B cell (primary cell): ENCODE measurements around the gene HPS5. TPM values are rescaled to one million over a fixed set of nuclear protein-coding genes. Genes with fewer than 3 reads are reported as not detected.

Experiments
- ATAC-seq: fragments of 200-7000 bp; cut with Tn5 transposase; one replicate; pipeline ENCODE4 v1.10.0; 2021; ENCODE audit warnings: low read depth, mild to moderate bottlenecking, moderate number of reproducible peaks, moderate library complexity
- CTCF ChIA-PET: fragments of 350-600 bp; sonication (Branson Sonifier 250); formaldehyde crosslinking; loops from one replicate; lab custom pipeline; 2021; ENCODE audit warnings: antibody characterized with exemption, inconsistent platforms; lab: Charles Lee
- POLR2A ChIA-PET: fragments of 350-600 bp; sonication (Branson Sonifier 250); formaldehyde crosslinking; loops from one replicate; lab custom pipeline; 2021; ENCODE audit warnings: antibody characterized with exemption; lab: Charles Lee
- DNase-seq: peaks from one replicate; pipeline ENCODE4 v3.0.0; 2013
- H2AFZ ChIP-seq: 2 replicates; pipeline ENCODE4 v1.6.1; 2012; ENCODE audit warnings: mild to moderate bottlenecking, low read depth, low read length; ENCODE audit not compliant: insufficient read depth, poor library complexity, severe bottlenecking
- H3K27ac ChIP-seq, 2 donors: 1 replicate in 1 of 2; 2 replicates in 1 of 2; pipeline ENCODE4 v1.5.1; 2012 to 2013; ENCODE audit warnings: low read length in 2 of 2, mild to moderate bottlenecking in 2 of 2, moderate library complexity in 1 of 2
- H3K27me3 ChIP-seq, 4 experiments: fragments of 200-600 bp in 1 of 4; sonication (generic) in 1 of 4; replicated peaks in 1 of 4; 1 replicate in 2 of 4; 2 replicates in 2 of 4; pipeline versions ENCODE4 v1.6.1 to v1.7.0; 2013 to 2016; ENCODE audit warnings: low read length in 3 of 4, mild to moderate bottlenecking in 2 of 4, mixed read lengths in 1 of 4, moderate library complexity in 1 of 4; ENCODE audit not compliant: insufficient read depth in 4 of 4, control insufficient read depth in 3 of 4; ENCODE audit errors: control extremely low read depth in 1 of 4
- H3K36me3 ChIP-seq, 2 experiments: replicated peaks in 1 of 2; 1 replicate in 1 of 2; 2 replicates in 1 of 2; pipeline versions ENCODE4 v1.6.1 to v1.7.1; 2013; ENCODE audit warnings: low read length in 1 of 2; ENCODE audit not compliant: insufficient read depth in 2 of 2, control insufficient read depth in 1 of 2; ENCODE audit errors: control extremely low read depth in 1 of 2, extremely low read depth in 1 of 2
- H3K4me1 ChIP-seq, 2 donors: fragments of 200-600 bp in 1 of 2; sonication (generic) in 1 of 2; 1 replicate in 1 of 2; 2 replicates in 1 of 2; pipeline versions ENCODE4 v1.5.1 to v1.6.1; 2013 to 2017; ENCODE audit warnings: low read length in 2 of 2; ENCODE audit not compliant: control insufficient read depth in 2 of 2, insufficient read depth in 2 of 2
- H3K4me2 ChIP-seq: replicated peaks from 2 replicates; pipeline ENCODE3; 2012; ENCODE audit warnings: mild to moderate bottlenecking, low read depth, low read length; ENCODE audit not compliant: poor library complexity, severe bottlenecking
- H3K4me3 ChIP-seq, 5 experiments: fragments of 200-600 bp in 1 of 5; sonication (generic) in 1 of 5; 1 replicate in 3 of 5; 2 replicates in 2 of 5; pipeline versions ENCODE4 v1.5.1 to v1.7.0; 2011 to 2016; ENCODE audit warnings: low read length in 4 of 5, mild to moderate bottlenecking in 4 of 5, low read depth in 2 of 5, control low read depth in 1 of 5, moderate library complexity in 1 of 5; ENCODE audit not compliant: insufficient read depth in 1 of 5; ENCODE audit errors: control extremely low read depth in 1 of 5, extremely low read depth in 1 of 5
- H3K79me2 ChIP-seq: fragments of 200-600 bp; sonication (generic); one replicate; pipeline ENCODE4 v1.6.0; 2016; ENCODE audit warnings: low read length; ENCODE audit not compliant: control insufficient read depth, insufficient read depth
- H3K9ac ChIP-seq: fragments of 200-600 bp; sonication (generic); 2 replicates; pipeline ENCODE4 v1.6.1; 2017; ENCODE audit warnings: mild to moderate bottlenecking, low read length, moderate library complexity
- H3K9me3 ChIP-seq, 3 donors: one replicate each; pipeline versions ENCODE4 v1.6.1 to v1.7.1; 2013; ENCODE audit warnings: low read length in 2 of 3; ENCODE audit not compliant: control insufficient read depth in 2 of 3, insufficient read depth in 1 of 3; ENCODE audit errors: control extremely low read depth in 1 of 3
- H4K20me1 ChIP-seq: 2 replicates; pipeline ENCODE4 v1.6.0; 2012; ENCODE audit warnings: mild to moderate bottlenecking, low read length; ENCODE audit not compliant: insufficient read depth, control insufficient read depth, poor library complexity, severe bottlenecking
- H3K27ac Mint-ChIP-seq: one replicate; pipeline ENCODE4 v1.8.0; 2021; ENCODE audit warnings: mixed read lengths
- H3K27me3 Mint-ChIP-seq: one replicate; pipeline ENCODE4 v1.8.0; 2021; ENCODE audit warnings: mixed read lengths
- H3K4me1 Mint-ChIP-seq: one replicate; pipeline ENCODE4 v1.8.0; 2021; ENCODE audit warnings: mixed read lengths
- H3K4me3 Mint-ChIP-seq: one replicate; pipeline ENCODE4 v1.8.0; 2021; ENCODE audit warnings: mixed read lengths
- H3K9me3 Mint-ChIP-seq: one replicate; pipeline ENCODE4 v1.8.0; 2022; ENCODE audit warnings: mixed read lengths; ENCODE audit not compliant: insufficient read depth
- CTCF ChIP-seq: fragments of 200-600 bp; IDR thresholded peaks from one replicate; pipeline ENCODE4 v1.8.0; 2022; ENCODE audit warnings: antibody characterized with exemption, mild to moderate bottlenecking
- EZH2 ChIP-seq: IDR thresholded peaks from 2 replicates; pipeline ENCODE4 v1.6.1; 2012; ENCODE audit warnings: borderline replicate concordance, low read depth, mild to moderate bottlenecking, moderate library complexity, low read length; ENCODE audit not compliant: insufficient read depth, poor library complexity, severe bottlenecking
- WGBS: methylation state at CpG from one replicate; pipeline ENCODE4 v1.1.5; 2013; ENCODE audit warnings: missing lambda C conversion rate; ENCODE audit not compliant: insufficient coverage; 5-methylcytosine and 5-hydroxymethylcytosine counted together
- intact Hi-C: fragments of 100-400 bp; cut with micrococcal nuclease; formaldehyde crosslinking; loops from one replicate; pipeline ENCODE4 v1.10.0; 2022
- polyA plus RNA-seq: library from polyadenylated mRNA; depleted of rRNA; stranded (reverse); fragments of >200 nt; gene quantifications from 2 replicates; pipeline ENCODE4 v1.2.3, GENCODE V29; 2012
- total RNA-seq, 2 donors: library from RNA; stranded (reverse); fragments of 120-200 nt in 1 of 2; gene quantifications; 1 replicate in 1 of 2; 2 replicates in 1 of 2; pipeline versions ENCODE4 v1.2.3 to v1.2.4, GENCODE V29; 2013 to 2022

HPS5 gene
- total and polyA plus RNA-seq, 2 donors (not counting 1 experiment from before 2014, with no cell fraction given), result 15.2 to 31.3 TPM

- no peak for DNase-seq
- Histone ChIP-seq H2AFZ (no peak overlapping the region), H3K36me3 (peaks cover 3 to 88% of the 10 kb centered on the region in 2 experiments), H3K9me3 (no peaks in the 10 kb centered on the region), H3K4me2 (no peak overlapping the region), H3K9ac (no peak overlapping the region), H3K4me3 (no peak overlapping the region), H3K27me3 (no peaks in the 10 kb centered on the region), H3K4me1 (no peaks in the 10 kb centered on the region), H4K20me1 (no peaks in the 10 kb centered on the region), H3K27ac (no peak overlapping the region), H3K79me2 (no peaks in the 10 kb centered on the region)
- H3K4me1 Mint-ChIP-seq, result peaks cover 2% of the 10 kb centered on the region
- ATAC-seq, result no peak
- H3K27me3 Mint-ChIP-seq, result no peaks in the 10 kb centered on the region
- no peaks in the 10 kb centered on the region for H3K9me3 Mint-ChIP-seq
- H3K4me3 Mint-ChIP-seq, result no peak overlapping the region
- TF ChIP-seq EZH2 (no peak), CTCF (no peak)
- CTCF ChIA-PET, result no interaction called here
- intact Hi-C loops, result no loop called here
- WGBS, result no CpG with 5 or more reads among the region's 4 CpGs
- POLR2A ChIA-PET, result no interaction called here
- no peak overlapping the region for H3K27ac Mint-ChIP-seq
Observed at GRCh38 chr11:18288911-18289310, 33.0 kb downstream of the HPS5 start.

GRCh38 chr11:18285841-18286240 is 36.1 kb downstream of the HPS5 start:
- Histone ChIP-seq H3K4me1 (peaks cover 25 to 26% of the 10 kb centered on the region in 2 donors), H3K27ac (no peak overlapping the region), H4K20me1 (no peaks in the 10 kb centered on the region), H3K9me3 (no peaks in the 10 kb centered on the region), H3K27me3 (no peaks in the 10 kb centered on the region), H3K4me3 (no peak overlapping the region), H3K36me3 (peaks cover 1 to 73% of the 10 kb centered on the region in 2 experiments), H2AFZ (no peak overlapping the region), H3K4me2 (no peak overlapping the region), H3K9ac (no peak overlapping the region), H3K79me2 (peaks cover 4% of the 10 kb centered on the region)
- no peak for TF ChIP-seq CTCF
- TF ChIP-seq EZH2, result no peak
- H3K27ac Mint-ChIP-seq, result no peak overlapping the region
- H3K4me3 Mint-ChIP-seq, result no peak overlapping the region
- CTCF ChIA-PET, result interaction anchor here (0.6 to 2.0 kb wide), 2 partner anchors 42 to 181 kb away, joined by 3 to 8 read pairs; no protein-coding TSS in a partner anchor
- ATAC-seq (no peak), DNase-seq (no peak)
- WGBS, result 100% methylated on average over 1 of the region's 1 CpG
- peaks cover 20% of the 10 kb centered on the region for H3K4me1 Mint-ChIP-seq
- no peaks in the 10 kb centered on the region for H3K9me3 Mint-ChIP-seq
- POLR2A ChIA-PET, result no interaction called here
- intact Hi-C loops, result no loop called here
- H3K27me3 Mint-ChIP-seq, result no peaks in the 10 kb centered on the region
